Activated CD4-positive, alpha-beta memory T cell treated with anti-CD3 and anti-CD28 coated beads, Interleukin-2, amount 10 ng/mL, durations not matched to agents 7 days and 5 days (primary cell): ENCODE measurements around the gene TMEM38A. TPM values are rescaled to one million over a fixed set of nuclear protein-coding genes. Genes with fewer than 3 reads are reported as not detected.

Experiments
- CTCF ChIA-PET: fragments of 350-600 bp; sonication (Branson Sonifier 250); formaldehyde crosslinking; loops from one replicate; lab custom pipeline; 2021; ENCODE audit warnings: antibody characterized with exemption, inconsistent platforms; lab: Charles Lee
- POLR2A ChIA-PET: fragments of 350-600 bp; sonication (Branson Sonifier 250); formaldehyde crosslinking; loops from one replicate; lab custom pipeline; 2021; ENCODE audit warnings: antibody characterized with exemption; lab: Charles Lee
- DNase-seq: peaks from one replicate; pipeline ENCODE4 v3.0.0-alpha.2; 2020
- H3K27ac Mint-ChIP-seq: one replicate; pipeline ENCODE4 v1.8.0; 2021; ENCODE audit warnings: mild to moderate bottlenecking, mixed read lengths
- H3K27me3 Mint-ChIP-seq: one replicate; pipeline ENCODE4 v1.8.0; 2021; ENCODE audit warnings: mixed read lengths
- H3K36me3 Mint-ChIP-seq: one replicate; pipeline ENCODE4 v1.8.0; 2021; ENCODE audit warnings: low read depth, mixed read lengths
- H3K4me1 Mint-ChIP-seq: one replicate; pipeline ENCODE4 v1.8.0; 2021; ENCODE audit warnings: mixed read lengths
- H3K4me3 Mint-ChIP-seq: one replicate; pipeline ENCODE4 v1.8.0; 2021; ENCODE audit warnings: mild to moderate bottlenecking, mixed read lengths
- H3K9me3 Mint-ChIP-seq: one replicate; pipeline ENCODE4 v1.8.0; 2021; ENCODE audit warnings: mixed read lengths
- total RNA-seq, 2 experiments: library from RNA; stranded (reverse); gene quantifications; one replicate each; pipeline ENCODE4 v1.2.3, GENCODE V29; 2021

Gene TMEM38A
- total RNA-seq, 2 experiments from 2014 or later, result 1.4 TPM

DNA sequence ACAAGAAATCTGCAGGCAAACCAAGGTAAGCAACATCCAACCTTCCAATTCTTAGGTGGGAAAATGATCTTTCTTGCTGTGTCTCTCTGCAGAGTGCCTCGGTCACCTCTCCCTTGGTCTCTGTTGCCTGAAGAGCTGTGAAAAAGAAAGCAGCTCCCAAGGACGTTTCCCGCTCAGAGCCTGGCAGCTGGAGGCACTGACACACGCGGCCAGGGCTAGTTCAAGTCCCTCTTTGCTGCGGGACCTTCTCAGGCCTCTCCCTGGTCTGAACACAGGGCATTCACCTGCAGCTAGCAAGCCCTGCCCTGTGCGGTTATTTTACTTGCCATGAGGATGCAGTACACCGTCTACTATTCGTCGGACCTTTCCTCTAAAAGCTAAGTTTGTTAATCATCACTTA, 36.7 kb upstream of the TMEM38A start:
- Mint-ChIP-seq H3K4me3 (no peak overlapping the region), H3K27me3 (no peaks in the 10 kb centered on the region), H3K27ac (no peak overlapping the region), H3K36me3 (peaks cover 28% of the 10 kb centered on the region), H3K4me1 (peaks cover 51% of the 10 kb centered on the region), H3K9me3 (no peaks in the 10 kb centered on the region)
- DNase-seq, result no peak
- ChIA-PET POLR2A (interaction anchor here (1.1 to 1.6 kb wide), 3 partner anchors 8 to 81 kb away, joined by 3 to 7 read pairs (median 4); partner anchors contain the start of genes CHERP and TMEM38A), CTCF (interaction anchor here (0.6 kb wide), 1 partner anchor 40 kb away, joined by 4 read pairs; no protein-coding TSS in a partner anchor)

DNA sequence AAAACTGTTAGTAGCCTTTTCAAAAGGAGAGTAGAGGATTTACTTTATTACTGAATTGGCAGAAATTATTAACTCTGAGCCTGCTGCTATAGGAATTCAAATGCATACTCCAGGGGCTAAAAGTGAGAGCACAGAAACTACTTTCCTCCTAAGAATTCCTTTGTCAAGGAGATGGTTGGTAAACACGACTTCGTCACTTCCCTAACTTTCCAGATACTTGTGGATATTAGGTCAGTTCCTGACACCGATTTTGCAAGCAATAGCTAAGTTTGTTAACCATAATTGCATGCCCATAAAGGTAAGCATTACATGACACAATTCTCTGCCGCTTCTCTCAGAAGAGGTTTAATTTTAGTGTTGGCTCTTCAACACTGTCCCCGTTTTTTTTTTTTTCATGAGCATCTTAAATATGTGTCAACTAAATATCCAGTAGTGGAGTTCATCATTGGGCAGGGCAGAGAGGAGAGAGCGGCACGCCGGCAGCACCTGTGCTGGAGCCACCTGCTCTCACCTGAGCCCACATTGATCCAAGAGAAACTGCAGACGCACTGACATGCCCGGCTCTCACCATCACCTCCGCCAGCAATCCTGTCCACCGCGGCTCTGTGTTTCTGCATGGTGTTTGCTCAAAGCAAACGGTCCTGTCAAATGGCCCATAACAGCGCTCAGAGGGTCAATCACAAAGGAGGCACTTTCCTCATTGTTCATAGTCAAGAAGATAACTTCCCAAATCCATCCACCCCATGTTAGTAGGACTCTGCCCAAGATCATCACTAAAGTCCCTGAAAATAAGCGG, 35.6 kb upstream of the TMEM38A start:
- CTCF ChIA-PET, result no interaction called here
- peaks cover 30% of the 10 kb centered on the region for H3K36me3 Mint-ChIP-seq
- POLR2A ChIA-PET, result interaction anchor here (0.6 to 5.7 kb wide), 8 partner anchors 10 to 590 kb away, joined by 3 to 136 read pairs (median 4); partner anchors contain the start of genes CHERP, SMIM7, TMEM38A and USE1
- no peaks in the 10 kb centered on the region for H3K27me3 Mint-ChIP-seq
- no peaks in the 10 kb centered on the region for H3K9me3 Mint-ChIP-seq
- H3K27ac Mint-ChIP-seq, result no peak overlapping the region
- peaks cover 50% of the 10 kb centered on the region for H3K4me1 Mint-ChIP-seq
- no peak overlapping the region for H3K4me3 Mint-ChIP-seq
- DNase-seq, result no peak

GRCh38 chr19:16626796-16627192, 34.1 kb upstream of the TMEM38A start:
- DNase-seq, result peak; percentile 28
- CTCF ChIA-PET, result interaction anchor here (0.6 to 2.0 kb wide), 4 partner anchors 17 to 93 kb away, joined by 3 to 6 read pairs (median 4); no protein-coding TSS in a partner anchor
- POLR2A ChIA-PET, result interaction anchor here (0.5 to 5.7 kb wide), 20 partner anchors 9 to 449 kb away, joined by 3 to 136 read pairs (median 6); partner anchors contain the start of genes MYO9B, SMIM7 and TMEM38A
- peaks cover 41% of the 10 kb centered on the region for H3K36me3 Mint-ChIP-seq
- H3K4me1 Mint-ChIP-seq, result peaks cover 57% of the 10 kb centered on the region
- no peaks in the 10 kb centered on the region for H3K27me3 Mint-ChIP-seq
- H3K27ac Mint-ChIP-seq, result peak overlapping the region; percentile 82
- peak overlapping the region; percentile 91 for H3K4me3 Mint-ChIP-seq
- H3K9me3 Mint-ChIP-seq, result no peaks in the 10 kb centered on the region

DNA sequence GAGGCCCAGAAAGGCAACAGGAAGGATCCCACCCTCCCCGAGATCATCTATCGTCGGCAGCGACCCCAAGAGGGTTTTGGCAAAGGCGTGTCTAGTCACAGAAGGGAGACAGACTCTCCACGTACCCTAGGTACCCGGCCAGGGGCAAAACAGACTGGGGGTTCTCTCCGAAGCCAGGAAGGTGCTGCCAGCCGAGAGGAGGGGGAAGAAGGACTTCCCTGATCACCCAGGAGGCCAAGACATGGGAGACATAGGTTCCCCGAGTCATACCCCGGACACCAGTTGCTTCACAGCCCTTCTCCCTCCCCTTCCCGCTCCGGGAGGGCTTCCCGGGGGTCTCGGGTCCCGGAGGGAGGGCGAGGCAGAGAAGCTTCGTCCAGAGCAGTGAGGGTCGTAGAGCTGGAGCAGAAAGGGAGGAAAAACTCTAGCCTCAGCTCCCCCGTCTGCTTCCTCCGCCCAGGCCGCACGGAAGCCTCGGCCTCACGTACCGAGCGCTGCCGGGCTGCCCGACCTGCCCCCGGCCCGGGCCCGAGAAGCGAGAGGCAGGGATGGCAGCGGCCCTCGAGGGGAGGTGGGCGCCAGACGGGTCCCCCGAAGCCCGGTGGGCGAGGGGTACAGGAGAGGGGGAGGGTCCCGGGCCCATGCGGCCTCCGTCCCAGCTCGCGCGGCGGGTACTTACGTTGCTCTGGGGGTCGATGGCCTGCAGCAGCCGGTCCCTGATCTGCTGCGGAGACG, 33.6 kb upstream of the TMEM38A start:
- peak; percentile 27 for DNase-seq
- Mint-ChIP-seq H3K4me1 (peaks cover 62% of the 10 kb centered on the region), H3K9me3 (no peaks in the 10 kb centered on the region), H3K27ac (peak overlapping the region; percentile 82), H3K4me3 (peak overlapping the region; percentile 91), H3K27me3 (no peaks in the 10 kb centered on the region), H3K36me3 (peaks cover 45% of the 10 kb centered on the region)
- CTCF ChIA-PET, result interaction anchor here (1.1 to 2.0 kb wide), 4 partner anchors 9 to 93 kb away, joined by 3 to 6 read pairs (median 3); no protein-coding TSS in a partner anchor
- POLR2A ChIA-PET, result interaction anchor here (0.5 to 5.7 kb wide), 20 partner anchors 9 to 449 kb away, joined by 3 to 136 read pairs (median 6); partner anchors contain the start of genes MYO9B, SMIM7 and TMEM38A

DNA sequence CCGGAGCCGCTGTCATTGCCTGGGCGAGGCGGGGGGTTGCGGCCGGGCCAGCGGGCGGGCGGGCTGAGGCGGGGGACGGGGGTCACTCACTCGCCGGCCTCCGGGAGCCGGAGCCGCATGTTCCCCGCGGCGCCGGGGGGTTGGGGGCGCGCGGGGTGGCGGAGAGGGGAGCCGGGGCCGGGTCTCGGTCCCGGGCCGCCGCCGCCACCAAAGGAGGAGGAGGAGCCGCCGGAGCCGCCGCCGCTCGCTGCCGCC, 33.1 kb upstream of the TMEM38A start:
- CTCF ChIA-PET, result interaction anchor here (1.3 to 2.0 kb wide), 2 partner anchors 9 to 40 kb away, joined by 3 to 6 read pairs; no protein-coding TSS in a partner anchor
- peaks cover 67% of the 10 kb centered on the region for H3K4me1 Mint-ChIP-seq
- POLR2A ChIA-PET, result interaction anchor here (0.6 to 5.7 kb wide), 18 partner anchors 10 to 316 kb away, joined by 3 to 136 read pairs (median 10); partner anchors contain the start of genes SMIM7 and TMEM38A
- H3K36me3 Mint-ChIP-seq, result peaks cover 49% of the 10 kb centered on the region
- no peak overlapping the region for H3K27ac Mint-ChIP-seq
- DNase-seq, result no peak
- peak overlapping the region; percentile 99 for H3K4me3 Mint-ChIP-seq
- H3K27me3 Mint-ChIP-seq, result no peaks in the 10 kb centered on the region
- no peaks in the 10 kb centered on the region for H3K9me3 Mint-ChIP-seq

DNA sequence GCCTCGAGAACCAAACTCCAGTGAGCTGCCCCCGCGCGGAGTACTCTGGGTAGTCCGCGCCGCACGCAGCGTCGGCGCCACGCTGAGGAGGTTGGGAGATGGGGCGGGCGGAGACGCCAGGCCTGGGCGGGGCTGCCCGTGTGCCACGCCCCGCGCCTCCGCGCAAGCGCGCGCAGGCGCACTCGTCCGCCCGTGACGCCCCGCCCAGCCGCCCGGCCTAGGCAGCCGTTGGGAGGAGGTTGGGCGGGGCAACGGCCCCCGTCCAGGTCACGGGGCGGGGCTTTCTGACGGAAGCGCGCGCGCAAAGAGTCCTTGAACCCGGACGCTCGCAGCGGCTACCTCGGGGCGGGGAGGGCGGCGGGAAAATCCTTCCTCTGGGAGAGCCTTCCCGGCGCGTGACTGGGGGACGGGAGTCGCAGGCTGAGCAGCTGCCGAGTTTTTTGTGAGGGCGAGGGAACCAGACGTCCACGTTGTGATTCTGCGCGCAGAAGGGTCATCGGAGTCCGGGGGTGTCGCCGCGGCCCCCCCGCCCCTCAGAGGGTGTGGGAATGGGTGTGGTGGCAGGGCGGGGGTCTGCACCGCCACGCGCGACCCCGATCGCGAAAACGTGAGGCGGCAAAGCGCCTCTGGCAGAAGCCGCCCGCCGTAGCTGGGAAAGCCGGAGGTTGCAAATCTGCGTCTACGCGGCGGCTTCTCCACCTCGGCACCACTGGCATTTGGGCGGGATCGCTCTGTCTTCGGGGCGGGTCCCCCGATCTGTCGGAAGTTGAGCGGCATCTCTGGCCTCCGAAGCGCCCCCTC, 32.6 kb upstream of the TMEM38A start, which contains the start of gene MED26:
TSS of gene MED26 (minus strand) at position 22 of the 801 bp plus-strand sequence. CDS start 261 bp downstream, outside the sequence.
- Mint-ChIP-seq H3K27ac (peak within 1 kb of the TSS; percentile 100), H3K27me3 (no peaks in the 10 kb centered on the region), H3K4me3 (peak within 1 kb of the TSS; percentile 99), H3K9me3 (no peaks in the 10 kb centered on the region), H3K36me3 (peaks cover 51% of the 10 kb centered on the region), H3K4me1 (peaks cover 63% of the 10 kb centered on the region)
- ChIA-PET POLR2A (interaction anchor here (0.7 to 5.7 kb wide), 23 partner anchors 10 to 681 kb away, joined by 3 to 136 read pairs (median 5); partner anchors contain the start of genes C19orf44, DDA1, SLC35E1 and SMIM7), CTCF (interaction anchor here (1.1 to 2.0 kb wide), 3 partner anchors 8 to 41 kb away, joined by 3 to 6 read pairs (median 3); no protein-coding TSS in a partner anchor)
- DNase-seq, result peak; percentile 96

GRCh38 chr19:16628984-16629691, 31.8 kb upstream of the TMEM38A start:
- DNase-seq, result no peak
- H3K4me1 Mint-ChIP-seq, result peaks cover 61% of the 10 kb centered on the region
- peaks cover 47% of the 10 kb centered on the region for H3K36me3 Mint-ChIP-seq
- peak overlapping the region; percentile 99 for H3K4me3 Mint-ChIP-seq
- POLR2A ChIA-PET, result interaction anchor here (0.7 to 5.7 kb wide), 20 partner anchors 9 to 680 kb away, joined by 3 to 136 read pairs (median 4); partner anchors contain the start of genes C19orf44, DDA1, SLC35E1 and SMIM7
- H3K9me3 Mint-ChIP-seq, result no peaks in the 10 kb centered on the region
- H3K27me3 Mint-ChIP-seq, result no peaks in the 10 kb centered on the region
- CTCF ChIA-PET, result interaction anchor here (0.6 to 1.2 kb wide), 4 partner anchors 9 to 536 kb away, joined by 3 to 5 read pairs (median 4); no protein-coding TSS in a partner anchor
- H3K27ac Mint-ChIP-seq, result peak overlapping the region; percentile 100

- no peaks in the 10 kb centered on the region for H3K9me3 Mint-ChIP-seq
- CTCF ChIA-PET, result no interaction called here
Observed at GRCh38 chr19:16631465-16631864, 29.5 kb upstream of the TMEM38A start.

DNA sequence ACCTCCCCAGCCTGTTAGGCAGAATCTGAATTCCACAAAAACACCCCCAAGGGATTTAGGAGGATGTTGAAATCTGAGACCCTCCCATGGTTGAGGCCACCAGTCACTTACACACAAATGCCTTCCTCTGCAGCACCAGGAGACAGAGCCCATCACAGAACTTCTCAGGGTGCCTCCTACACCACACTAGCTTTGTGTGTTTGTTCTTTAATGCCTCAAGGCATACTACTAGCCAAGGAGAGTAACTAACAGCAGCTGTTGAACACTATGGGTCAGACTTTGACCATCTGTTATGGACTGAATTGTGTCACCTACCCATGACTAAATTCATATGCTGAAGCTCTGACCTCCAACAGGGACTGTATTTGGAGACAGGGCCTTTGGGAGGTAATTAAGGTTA, 23.4 kb upstream of the TMEM38A start:
- Mint-ChIP-seq H3K27ac (no peak overlapping the region), H3K36me3 (peaks cover 47% of the 10 kb centered on the region), H3K27me3 (no peaks in the 10 kb centered on the region), H3K4me3 (no peak overlapping the region), H3K9me3 (no peaks in the 10 kb centered on the region), H3K4me1 (peaks cover 17% of the 10 kb centered on the region)
- POLR2A ChIA-PET, result interaction anchor here (1.1 to 5.1 kb wide), 3 partner anchors 9 to 23 kb away, joined by 3 to 38 read pairs (median 7); partner anchors contain the start of genes MED26 and SMIM7
- DNase-seq, result no peak
- CTCF ChIA-PET, result interaction anchor here (0.9 to 1.0 kb wide), 2 partner anchors 9 to 24 kb away, joined by 3 read pairs; no protein-coding TSS in a partner anchor

More at GRCh38 chr19:16631465-16631864, 29.5 kb upstream of the TMEM38A start:
- Mint-ChIP-seq H3K27me3 (no peaks in the 10 kb centered on the region), H3K36me3 (peaks cover 43% of the 10 kb centered on the region), H3K27ac (peak overlapping the region; percentile 76), H3K4me3 (no peak overlapping the region), H3K4me1 (peaks cover 39% of the 10 kb centered on the region)
- POLR2A ChIA-PET, result interaction anchor here (1.9 kb wide), 1 partner anchor 47 kb away, joined by 4 read pairs; no protein-coding TSS in a partner anchor
- DNase-seq, result no peak

DNA sequence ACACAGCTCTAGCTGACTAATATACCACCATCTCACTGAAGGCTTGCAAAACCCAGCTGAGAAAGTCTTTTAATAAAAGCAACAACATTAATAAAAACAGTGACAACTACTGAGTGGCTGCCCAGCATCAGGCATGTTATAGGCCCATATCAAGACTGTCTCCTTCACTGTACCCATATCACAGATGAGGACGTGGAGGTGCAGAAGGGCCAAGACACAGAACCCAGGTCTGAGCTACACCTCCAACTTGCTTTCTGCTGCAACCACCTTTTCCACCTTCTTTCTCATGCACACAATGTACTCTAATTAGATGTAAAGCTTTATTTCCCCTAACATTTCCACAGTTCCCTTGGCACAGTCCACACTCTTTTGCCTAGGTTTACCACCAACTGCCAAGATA, 22.3 kb upstream of the TMEM38A start:
- peaks cover 51% of the 10 kb centered on the region for H3K36me3 Mint-ChIP-seq
- no peak for DNase-seq
- ChIA-PET CTCF (interaction anchor here (0.6 kb wide), 1 partner anchor 1053 kb away, joined by 3 read pairs; no protein-coding TSS in a partner anchor), POLR2A (interaction anchor here (1.0 to 5.1 kb wide), 5 partner anchors 10 to 142 kb away, joined by 3 to 38 read pairs (median 3); partner anchors contain the start of genes C19orf44, CALR3, MED26 and SMIM7)
- peaks cover 16% of the 10 kb centered on the region for H3K4me1 Mint-ChIP-seq
- no peaks in the 10 kb centered on the region for H3K27me3 Mint-ChIP-seq
- no peak overlapping the region for H3K4me3 Mint-ChIP-seq
- no peak overlapping the region for H3K27ac Mint-ChIP-seq
- no peaks in the 10 kb centered on the region for H3K9me3 Mint-ChIP-seq

DNA sequence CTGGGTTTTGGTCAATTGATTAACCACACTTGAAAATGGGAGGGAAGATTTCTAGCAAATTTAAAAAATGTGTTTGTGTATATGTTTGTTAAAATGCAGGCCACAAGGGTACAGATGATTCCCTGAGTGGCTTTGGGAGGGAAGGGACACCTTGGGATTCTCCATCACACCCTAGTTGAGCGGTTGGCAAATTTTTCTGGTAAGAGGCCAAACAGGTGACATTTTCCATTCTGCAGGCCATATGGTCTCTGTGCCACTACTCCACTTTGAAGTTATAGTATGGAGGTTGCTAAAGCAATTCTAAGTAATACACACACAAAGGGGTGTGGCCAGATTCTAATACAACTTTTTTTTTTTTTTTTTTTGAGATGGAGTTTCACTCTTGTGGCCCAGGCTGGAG, 20.0 kb upstream of the TMEM38A start:
- no peak for DNase-seq
- no peaks in the 10 kb centered on the region for H3K27me3 Mint-ChIP-seq
- ChIA-PET CTCF (no interaction called here), POLR2A (interaction anchor here (1.6 kb wide), 1 partner anchor 18 kb away, joined by 4 read pairs; no protein-coding TSS in a partner anchor)
- H3K27ac Mint-ChIP-seq, result no peak overlapping the region
- H3K4me3 Mint-ChIP-seq, result no peak overlapping the region
- H3K36me3 Mint-ChIP-seq, result peaks cover 66% of the 10 kb centered on the region
- no peaks in the 10 kb centered on the region for H3K9me3 Mint-ChIP-seq
- peaks cover 17% of the 10 kb centered on the region for H3K4me1 Mint-ChIP-seq
